IPS DF 4.7 (cell line): ENCODE results near the gene SMAD3.

ENCODE experiments used
- DNase-seq: peaks from one replicate; pipeline ENCODE4 v3.0.0-alpha.2; 2013; ENCODE audit warnings: low spot score; ENCODE audit errors: extremely low read depth

The SMAD3 gene

DNA sequence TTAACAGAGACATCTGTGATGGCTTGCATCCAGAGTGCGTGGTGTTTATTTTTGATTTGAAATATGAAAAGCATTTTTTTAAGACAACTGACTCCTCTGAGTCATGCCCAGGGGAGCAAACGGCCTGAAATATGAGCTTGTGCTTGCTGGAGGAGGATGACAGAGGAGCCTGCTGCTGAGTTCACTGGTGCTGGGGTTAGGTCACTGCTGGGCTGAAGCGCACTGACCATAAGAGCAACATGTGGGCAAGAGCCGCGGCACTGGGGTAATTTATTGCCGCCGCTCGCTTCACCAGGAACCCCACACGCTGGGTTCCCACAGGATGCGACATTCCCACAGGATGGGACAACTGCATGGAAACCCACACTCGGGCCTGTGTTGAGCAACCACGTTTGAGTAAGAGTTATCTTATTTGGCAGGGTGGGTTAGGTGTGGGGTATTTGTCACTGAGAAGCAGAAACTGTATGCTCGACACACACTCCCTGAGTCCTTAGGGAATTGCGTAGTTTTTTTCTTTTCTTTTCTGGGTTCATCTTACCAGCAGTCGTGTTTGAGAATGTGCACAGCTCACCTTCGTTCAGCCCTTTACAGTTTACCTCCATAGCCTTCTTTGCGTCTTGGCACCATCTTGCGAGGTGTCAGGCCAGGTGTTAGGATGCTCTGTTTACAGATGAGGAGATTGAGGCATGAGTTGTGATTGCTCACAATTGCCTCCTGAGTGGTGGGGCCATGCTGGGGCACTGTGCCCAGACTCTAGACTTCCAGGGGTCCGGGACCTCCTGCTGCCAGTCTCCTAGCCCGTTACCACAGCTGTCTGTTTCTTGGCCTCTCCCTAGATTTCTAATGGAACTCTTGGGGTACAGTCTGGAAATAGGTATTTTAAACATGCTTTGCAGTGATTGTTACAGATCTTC, 60.4 kb downstream of the SMAD3 start:
- DNase-seq: no peak

DNA sequence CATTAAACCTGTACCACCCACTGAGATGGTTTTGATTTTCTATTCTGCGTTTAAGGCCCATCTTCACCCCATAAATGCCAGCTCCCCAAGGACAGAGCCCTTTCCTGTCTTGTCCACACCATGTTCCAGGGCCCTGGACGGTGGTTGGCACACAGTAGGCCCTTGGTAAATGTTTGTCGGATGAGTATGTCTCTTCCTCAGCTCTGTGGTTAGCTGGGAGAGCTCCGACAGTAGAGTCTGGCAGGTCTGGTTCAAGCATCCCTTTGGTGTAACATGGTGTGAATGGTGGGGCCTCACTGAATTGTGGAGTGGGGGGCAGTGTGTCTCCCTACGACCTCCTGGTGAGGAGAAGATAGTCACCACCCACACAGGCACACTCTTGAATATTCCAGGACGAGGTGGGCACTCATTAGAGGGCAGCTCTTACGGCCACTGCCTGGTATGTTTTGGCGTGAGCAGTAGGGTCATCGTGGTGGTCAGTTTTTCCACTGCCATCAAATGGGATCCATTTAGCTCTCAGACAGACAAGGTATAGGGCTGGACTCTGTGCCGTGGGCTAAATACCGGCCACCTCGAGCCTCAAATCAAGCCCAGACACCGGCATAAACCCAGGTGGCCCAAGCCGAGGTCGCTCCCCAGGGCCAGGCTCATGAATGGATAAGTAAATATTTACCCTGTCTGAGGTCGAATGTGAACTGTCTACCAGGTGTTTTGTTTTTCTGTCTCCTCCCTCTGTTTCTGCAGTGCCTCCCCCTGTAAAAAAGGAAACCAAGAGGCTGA, 61.3 kb downstream of the SMAD3 start:
- no peak for DNase-seq

DNA sequence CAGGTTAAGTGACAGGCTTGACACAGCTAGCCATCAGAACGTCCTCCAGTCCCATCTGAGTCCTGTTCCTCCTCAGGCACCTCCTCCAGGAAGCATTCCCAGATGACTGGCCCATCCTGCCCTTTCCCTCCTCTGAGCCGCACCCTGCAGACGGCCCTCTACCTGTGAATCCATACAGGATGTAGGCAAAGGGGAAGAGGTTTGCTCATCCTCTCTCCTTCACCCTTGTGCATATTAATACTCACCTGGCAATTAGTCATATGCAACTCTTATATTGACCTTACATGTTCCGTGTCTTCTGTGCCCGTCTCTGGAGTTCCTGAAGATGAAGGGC, 61.9 kb downstream of the SMAD3 start:
- DNase-seq: no peak

DNA sequence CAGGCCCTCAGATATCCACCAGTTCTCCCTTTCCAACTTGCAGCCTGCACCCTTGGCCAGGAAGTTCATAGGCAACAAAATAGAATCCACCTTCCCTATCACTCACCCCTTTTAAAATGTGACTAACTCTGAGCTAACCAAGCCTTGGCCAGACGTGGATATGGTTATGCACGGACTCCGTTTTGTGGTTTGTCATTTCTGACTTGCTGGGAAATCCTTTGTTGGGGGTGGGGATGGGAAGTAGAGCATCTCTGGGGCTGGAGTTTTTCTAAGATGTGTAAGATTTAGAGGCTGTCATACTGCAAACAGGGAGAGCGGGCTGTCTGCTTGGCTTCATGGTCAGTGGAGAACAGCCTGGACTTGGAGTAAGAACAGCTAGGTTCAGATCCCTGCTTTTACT, 62.6 kb downstream of the SMAD3 start:
- no peak for DNase-seq

DNA sequence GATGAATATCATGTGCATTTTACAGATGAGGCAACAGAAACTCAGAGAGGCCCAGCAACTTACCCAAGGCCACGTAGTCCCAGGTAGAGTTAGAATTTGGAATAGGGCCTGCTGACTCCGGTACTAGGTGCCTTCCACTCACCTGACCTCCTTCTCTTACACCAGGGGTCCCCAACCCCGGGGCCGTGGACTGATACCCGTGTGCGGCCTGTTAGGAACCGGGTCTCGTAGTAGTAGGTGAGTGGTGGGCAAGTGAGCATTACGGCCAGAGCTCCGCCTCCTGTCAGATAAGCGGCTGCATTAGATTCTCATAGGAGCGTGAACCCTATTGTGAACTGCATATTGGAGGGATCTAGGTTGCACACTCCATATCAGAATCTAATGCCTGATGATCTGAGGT, 64.8 kb downstream of the SMAD3 start:
- DNase-seq: no peak

DNA sequence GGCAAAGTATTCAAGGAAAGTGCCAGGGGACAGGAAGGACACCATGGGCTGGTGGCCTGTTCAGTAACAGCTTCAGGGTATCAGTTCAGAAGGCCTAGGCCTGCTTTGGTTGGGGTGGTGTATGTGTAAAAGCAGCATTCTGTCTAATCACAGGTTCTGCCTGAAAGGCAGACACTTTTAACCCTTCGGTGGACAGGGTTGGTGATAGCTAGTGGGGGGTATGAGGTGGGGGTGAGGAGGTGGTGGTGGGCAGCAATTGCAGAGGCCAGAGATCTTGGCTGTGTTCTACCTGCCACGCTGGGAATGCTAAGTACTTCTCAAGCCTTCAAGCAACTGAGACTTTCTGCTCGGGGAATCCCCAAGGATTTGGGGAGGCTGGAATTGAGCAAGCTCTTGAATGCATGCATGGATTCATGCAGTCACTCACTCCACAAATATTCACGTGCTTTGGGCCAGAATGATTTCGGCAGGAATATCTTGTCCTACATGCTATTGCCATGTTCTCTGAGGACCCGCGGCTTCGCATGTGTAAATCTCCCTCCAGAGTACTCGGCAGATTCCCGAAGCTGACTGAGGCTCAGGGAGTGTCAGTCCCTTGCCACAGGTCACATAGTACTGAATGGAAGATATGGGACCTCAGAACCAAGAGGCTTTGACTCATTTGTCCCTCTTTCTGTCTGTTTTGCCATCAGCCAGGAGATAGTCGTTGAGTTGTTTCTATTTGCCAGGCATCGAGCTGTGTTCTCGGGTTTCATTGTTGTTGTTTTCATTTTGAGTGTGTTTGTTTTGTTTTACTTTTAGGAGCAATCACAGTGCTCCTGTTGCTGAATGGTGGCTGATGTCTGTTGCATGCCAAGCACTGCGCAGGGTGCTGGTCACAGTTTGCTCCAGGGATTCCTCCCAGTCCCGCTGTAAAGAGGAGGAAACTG, 65.5 kb downstream of the SMAD3 start:
- no peak for DNase-seq

DNA sequence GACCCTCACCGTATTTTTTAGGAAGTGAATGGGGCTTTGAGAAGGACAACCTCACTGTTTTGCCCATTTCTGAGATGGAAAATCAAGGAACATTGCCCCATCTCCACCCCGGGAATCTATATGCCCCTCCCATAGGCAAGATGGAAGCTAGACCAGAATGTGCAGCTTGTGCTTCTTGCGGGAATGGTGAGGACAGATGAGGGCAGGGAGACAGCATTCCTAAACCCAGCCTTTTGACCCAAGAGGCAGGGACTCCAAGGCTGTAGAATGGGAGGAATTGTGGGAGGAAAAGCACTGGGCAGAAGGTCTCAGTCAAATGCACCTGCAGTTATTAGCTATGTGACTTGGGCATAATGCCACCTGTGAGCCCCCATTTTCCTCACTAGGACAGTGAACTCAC, 66.9 kb downstream of the SMAD3 start:
- no peak for DNase-seq

DNA sequence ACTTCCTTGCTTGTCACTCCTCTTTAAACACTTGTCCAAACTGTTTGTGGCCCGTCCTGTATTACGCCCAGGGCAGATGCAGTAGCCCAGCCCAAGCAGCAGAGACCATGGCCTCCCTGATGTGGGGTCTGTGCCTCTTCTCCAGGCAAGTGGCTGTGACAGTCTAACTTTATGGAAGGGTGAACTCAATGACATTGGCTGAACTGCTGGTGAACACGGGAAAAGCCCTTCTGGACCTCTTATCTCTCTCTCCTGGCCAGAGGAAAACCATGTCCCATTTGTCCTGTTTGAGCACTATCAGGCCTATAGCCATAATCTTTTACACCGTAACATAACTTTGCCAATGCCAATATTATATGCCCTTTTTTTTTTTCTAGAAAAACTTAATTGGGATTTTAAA, 67.6 kb downstream of the SMAD3 start:
- no peak for DNase-seq

DNA sequence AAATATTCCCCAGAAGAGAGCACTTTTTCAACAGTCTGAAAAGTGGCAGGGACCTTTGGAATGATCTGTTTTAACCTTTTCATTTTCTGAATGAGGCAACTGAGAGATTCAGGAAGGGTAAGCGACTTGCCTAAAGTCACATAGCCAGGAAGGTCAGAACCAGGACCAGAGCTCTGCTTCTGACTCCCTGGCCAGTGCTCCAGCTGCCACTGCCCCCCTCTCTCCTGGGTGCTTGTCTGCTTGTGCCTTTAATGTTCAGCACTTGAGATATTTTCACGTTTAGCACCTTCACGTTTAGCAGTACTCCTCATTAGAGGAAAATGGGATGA, 68.3 kb downstream of the SMAD3 start:
- no peak for DNase-seq

DNA sequence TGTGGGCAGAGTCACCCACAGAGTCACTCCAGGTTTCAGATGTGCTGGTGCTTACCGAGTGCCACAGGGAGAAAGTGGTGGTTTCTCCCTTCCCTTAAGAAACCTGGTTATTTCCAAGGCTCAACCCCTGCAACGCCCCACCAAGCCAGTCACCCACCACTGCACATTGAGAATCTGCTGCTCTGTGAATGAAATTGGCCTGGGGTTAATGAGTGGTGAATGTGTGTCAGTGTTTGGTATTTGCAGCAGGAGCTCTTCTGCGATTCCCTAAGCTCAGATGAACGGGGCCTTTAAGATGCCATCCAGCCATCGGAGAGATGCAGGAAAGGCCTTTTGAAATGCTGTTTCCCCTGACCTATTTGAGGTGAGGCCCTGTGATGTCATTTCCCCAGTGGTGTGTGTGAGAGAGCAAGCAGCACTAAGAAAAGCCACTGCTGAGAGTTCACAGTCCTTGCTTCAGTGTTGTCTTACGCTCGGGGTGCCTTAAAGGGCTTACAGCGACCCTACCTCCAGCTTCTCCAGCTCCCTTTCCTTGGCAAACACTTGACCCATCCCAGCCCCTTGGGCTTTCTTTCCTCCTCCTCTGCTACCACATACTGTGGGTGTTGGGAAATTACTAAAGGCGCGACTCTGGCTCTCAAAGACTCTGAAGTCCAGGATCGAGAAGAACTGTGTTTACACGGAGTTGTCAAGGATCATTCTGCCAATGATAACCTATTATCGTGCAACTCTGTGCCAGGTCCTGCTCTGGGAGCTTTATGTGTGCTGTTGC, 68.9 kb downstream of the SMAD3 start:
- no peak for DNase-seq

DNA sequence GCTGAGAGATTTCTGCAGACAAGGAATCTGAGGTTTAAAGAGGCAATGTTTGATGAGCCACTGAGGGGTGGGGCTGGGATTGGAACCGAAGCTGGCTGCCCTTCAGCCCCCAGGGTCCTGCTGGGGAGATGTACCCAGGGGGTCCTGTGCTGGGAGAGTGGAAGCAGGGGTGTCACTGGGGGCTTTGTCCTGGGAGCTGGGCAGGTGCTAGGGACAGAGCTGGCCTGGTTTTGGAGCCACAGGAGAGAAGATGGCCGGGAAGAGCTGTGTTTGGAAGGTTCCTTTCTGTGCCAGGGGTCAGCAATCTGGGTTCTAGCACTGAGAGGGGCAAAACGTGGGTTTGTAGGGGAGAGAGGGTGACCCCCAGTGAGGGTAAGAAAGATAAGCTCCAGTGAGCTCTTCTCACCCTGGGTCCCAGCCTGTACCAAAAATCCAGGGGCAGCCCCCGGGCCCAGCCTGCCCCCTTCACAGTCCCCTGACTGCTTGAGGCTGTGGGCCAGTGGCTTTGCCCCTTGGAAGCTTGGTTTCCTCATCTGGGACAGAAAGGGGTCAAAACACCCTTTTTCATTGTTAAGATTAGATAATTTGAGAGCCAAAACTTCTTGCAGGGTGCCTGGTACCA, 69.6 kb downstream of the SMAD3 start:
- DNase-seq: no peak

DNA sequence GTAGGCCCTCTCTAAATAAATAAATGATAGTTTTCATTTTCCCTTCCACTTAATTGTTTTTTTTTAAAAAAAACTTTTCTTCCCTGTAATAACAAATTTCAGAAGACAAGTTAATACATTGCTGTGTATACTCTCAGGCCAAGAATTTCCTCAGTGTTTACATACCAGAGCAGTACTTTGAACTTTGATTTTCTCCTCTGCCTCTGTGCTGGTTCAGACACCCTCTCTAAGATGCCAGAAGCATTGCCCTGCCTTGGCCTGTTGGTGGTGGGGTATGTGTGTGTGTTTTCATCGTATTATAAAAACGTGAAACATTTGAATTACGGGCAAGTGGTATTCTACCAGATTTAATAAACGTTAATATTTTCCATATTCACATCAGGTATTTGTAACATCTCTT, 70.1 kb downstream of the SMAD3 start:
- no peak for DNase-seq

DNA sequence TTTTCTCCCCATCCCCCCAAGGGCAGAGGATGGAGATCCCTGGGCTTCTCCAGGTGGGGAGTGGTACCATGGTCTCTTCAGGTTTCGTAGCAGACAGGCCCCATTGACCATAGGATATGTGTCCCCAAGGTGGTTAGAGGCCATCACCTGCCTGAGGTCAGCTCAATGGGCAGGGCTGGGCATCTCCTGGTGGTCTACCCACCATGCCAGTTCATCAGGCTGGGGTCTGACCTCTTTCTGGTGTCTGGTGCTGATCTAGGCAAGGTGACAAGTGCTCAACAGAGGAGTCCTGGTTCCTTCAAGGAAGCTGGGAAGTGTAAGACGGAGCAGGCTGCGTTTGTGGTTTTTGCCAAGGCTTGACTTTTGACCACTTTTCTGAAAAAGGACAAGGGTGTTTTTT, 71.4 kb downstream of the SMAD3 start:
- no peak for DNase-seq

DNA sequence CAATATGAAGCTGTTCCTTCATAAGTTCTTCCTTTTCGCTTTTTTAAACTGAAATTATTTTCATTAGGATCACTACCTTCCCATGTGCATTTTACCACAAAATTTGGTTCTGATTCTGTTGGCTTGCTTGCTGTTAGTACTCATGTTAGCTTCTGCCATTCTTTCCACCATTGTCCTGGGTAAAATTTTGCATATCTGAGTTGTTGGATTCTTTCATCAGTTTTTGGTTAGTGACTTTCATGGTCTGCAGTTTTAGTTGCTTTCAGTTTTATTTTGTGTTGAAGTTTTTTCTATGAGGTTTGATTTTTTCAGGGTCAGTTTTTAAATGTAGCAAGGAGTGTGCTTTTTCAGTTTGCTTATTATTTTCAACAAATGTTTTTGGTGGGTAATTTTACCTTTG, 71.9 kb downstream of the SMAD3 start:
- DNase-seq: no peak

DNA sequence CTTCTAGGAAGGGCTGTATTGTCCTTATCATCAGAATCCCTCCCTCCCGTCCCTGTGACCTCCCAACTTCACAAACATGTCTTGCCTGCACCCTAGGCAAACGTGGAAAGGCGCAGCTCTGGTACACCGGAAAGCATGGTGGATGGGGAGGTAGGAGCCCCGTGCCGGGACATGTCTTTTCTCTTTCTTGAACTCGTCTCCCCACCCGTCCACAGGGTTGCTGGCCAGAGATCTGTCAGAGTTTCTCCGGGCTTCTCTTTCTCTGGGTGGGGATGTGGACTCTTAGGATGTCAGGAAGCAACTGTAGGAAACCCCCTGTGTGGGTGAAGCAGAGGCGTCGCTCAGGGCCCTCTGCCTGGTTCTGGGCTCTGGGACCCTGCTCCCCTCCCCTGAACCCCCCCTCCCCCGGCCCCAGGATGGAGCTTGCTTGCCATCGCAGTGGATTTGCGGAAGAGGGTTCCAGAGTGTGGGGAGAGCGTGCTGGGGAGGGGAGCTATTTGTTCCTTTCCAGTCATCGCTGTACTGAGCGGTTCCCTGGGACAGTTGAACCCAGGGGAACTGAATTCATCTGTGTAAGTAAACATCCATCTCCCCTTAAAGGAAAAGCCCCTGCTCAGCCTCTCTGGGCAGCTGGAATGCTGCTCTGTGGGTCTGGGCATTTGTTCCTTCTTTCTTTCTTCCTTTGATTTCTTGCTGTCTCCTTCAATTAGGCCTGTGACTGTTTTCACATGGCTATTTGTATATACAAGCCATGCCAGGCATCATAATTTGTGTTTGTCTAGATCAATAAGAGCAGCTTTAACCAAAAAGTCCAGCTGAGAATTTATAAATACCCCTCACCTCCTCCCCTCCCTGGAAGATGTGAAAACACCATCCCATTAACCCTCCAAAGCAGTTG, 72.8 kb downstream of the SMAD3 start:
- no peak for DNase-seq

DNA sequence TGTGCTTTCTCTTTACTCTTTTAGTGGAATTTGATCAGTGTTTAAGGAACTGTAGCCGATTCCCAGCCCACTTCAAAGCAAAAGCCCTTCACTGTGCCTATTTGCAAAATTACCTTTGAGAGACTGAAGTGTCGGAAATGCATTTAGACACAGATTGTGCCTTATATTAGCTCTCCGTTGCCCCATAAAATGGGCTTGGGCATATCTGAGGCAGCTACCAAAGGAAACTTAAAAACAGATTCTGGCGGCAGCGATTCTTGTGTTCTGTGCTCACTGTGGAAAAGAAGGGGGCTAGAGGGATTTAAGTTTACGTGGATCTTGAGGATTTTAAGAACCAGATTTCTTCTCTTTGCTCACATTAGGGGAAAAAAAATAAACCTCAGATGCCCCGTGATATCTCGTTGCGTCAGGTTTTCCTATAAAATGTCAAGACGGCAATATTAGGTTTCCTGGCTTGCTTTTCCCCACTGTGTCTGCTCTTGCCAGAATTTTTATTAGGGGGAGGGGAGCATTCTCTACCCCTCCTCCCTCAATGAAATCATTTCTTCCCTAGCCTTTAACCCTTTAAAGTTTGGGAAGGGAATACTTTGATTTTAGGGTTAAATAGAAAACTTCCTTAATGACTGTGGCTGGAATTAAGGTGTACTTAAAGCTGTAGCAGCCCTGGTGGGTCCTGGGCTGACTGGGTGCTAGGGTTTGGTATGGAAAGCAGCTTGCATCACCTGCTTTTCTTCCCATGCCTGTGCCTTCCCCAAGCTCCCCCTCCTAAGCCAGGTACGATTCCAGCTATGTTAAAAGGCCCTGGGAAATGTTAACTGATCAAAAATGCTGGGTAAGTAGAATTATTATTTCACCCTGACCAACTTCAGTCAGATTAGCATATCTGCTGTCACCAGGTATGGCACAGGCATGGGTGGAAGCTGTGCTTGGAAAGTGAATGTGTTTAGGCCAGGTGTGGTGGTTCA, 73.8 kb downstream of the SMAD3 start:
- DNase-seq: no peak

DNA sequence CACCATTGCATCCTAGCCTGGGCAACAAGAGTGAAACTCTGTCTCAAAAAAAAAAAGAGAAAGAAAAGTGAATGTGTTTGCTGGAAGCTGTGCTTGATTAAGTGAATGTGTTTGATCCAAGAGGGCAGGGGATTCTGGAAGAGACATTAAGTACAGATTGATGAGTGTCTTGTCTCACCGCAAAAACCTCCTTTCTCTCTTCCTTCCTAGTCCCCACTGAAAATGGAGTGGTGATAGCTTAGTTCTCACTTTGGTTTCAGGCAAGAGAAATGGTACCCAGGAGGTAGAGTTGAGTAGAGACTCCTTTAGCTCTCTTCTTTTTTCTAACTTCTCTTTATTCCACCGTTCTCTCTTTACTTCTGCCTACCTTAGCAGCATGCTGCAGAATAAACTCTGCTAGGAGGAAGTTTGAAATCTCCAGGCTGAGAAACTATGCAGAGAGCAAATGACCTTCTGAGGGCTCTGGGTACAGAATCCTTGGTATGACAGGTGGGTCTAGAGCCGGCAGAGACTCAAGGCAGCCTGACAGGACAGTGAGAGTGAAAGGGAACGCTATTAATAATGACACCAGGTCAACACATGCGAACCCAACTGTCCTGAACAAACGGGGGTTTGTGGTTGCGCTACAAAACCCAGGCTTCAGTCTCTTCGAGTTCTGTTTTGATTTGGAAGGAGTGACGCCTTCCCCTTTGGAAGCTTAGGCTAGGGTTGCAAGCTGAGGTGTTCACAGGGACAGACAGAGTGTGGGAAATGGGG, 74.9 kb downstream of the SMAD3 start:
- DNase-seq: no peak
